ENCODE results near the gene ENTHD1.

ENTHD1 gene

GRCh38 chr22:39833610-39834009 lies 60.0 kb downstream of the ENTHD1 start:
- no peak for DNase-seq (ENCODE audit: low spot score)
- in situ Hi-C loops (cut with MboI; ENCODE audit: low pct_unique_long_range_greater_than_20kb, low sequenced_read_pairs, unreplicated experiment) = no loop called here
- no peak for TF ChIP-seq CTCF (IDR thresholded peaks at IDR 0.05; ENCODE audit: extremely low read depth, insufficient read depth, missing control alignments)

GRCh38 chr22:39833093-39833492 lies 60.5 kb downstream of the ENTHD1 start:
- DNase-seq (ENCODE audit: low spot score) = no peak
- TF ChIP-seq CTCF (IDR thresholded peaks at IDR 0.05; ENCODE audit: extremely low read depth, insufficient read depth, missing control alignments) = no peak
- in situ Hi-C loops (cut with MboI; ENCODE audit: low pct_unique_long_range_greater_than_20kb, low sequenced_read_pairs, unreplicated experiment) = no loop called here

GRCh38 chr22:39832627-39833074 lies 60.9 kb downstream of the ENTHD1 start:
- DNase-seq (ENCODE audit: low spot score) = no peak
- TF ChIP-seq CTCF (IDR thresholded peaks at IDR 0.05; ENCODE audit: extremely low read depth, insufficient read depth, missing control alignments) = no peak
- in situ Hi-C loops (cut with MboI; ENCODE audit: low pct_unique_long_range_greater_than_20kb, low sequenced_read_pairs, unreplicated experiment) = no loop called here

- in situ Hi-C loops (cut with MboI; ENCODE audit: low pct_unique_long_range_greater_than_20kb, low sequenced_read_pairs, unreplicated experiment) = no loop called here
- no peak for TF ChIP-seq CTCF (IDR thresholded peaks at IDR 0.05; ENCODE audit: extremely low read depth, insufficient read depth, missing control alignments)
- DNase-seq (ENCODE audit: low spot score) = peak; percentile 33
These were observed 67.9 kb downstream of the ENTHD1 start for GRCh38 chr22:39825661-39826102.

GRCh38 chr22:39821008-39821407 lies 72.6 kb downstream of the ENTHD1 start:
- DNase-seq (ENCODE audit: low spot score) = no peak
- in situ Hi-C loops (cut with MboI; ENCODE audit: low pct_unique_long_range_greater_than_20kb, low sequenced_read_pairs, unreplicated experiment) = no loop called here
- TF ChIP-seq CTCF (IDR thresholded peaks at IDR 0.05; ENCODE audit: extremely low read depth, insufficient read depth, missing control alignments) = no peak

- TF ChIP-seq CTCF (IDR thresholded peaks at IDR 0.05; ENCODE audit: extremely low read depth, insufficient read depth, missing control alignments) = no peak
- in situ Hi-C loops (cut with MboI; ENCODE audit: low pct_unique_long_range_greater_than_20kb, low sequenced_read_pairs, unreplicated experiment) = no loop called here
- DNase-seq (ENCODE audit: low spot score) = no peak
These were observed 73.3 kb downstream of the ENTHD1 start for GRCh38 chr22:39820256-39820655.

- no peak for TF ChIP-seq CTCF (IDR thresholded peaks at IDR 0.05; ENCODE audit: extremely low read depth, insufficient read depth, missing control alignments)
- in situ Hi-C loops (cut with MboI; ENCODE audit: low pct_unique_long_range_greater_than_20kb, low sequenced_read_pairs, unreplicated experiment) = no loop called here
These were observed 74.1 kb downstream of the ENTHD1 start for GRCh38 chr22:39819429-39819828.

More at GRCh38 chr22:39819429-39819828, 74.1 kb downstream of the ENTHD1 start:
- no peak for DNase-seq (ENCODE audit: low spot score)
